H9 (cell line): ENCODE results near the gene IGFLR1. TPM values are rescaled to one million over a fixed set of nuclear protein-coding genes. Genes with fewer than 3 reads are reported as not detected.

Source experiments
- DNase-seq: peaks from one replicate; pipeline ENCODE4 v3.0.0-alpha.2; 2017
- H2AFZ ChIP-seq: one replicate; pipeline ENCODE4 v1.6.1; 2013; ENCODE audit warnings: mild to moderate bottlenecking, low read length, control low read depth, moderate library complexity
- H2AK5ac ChIP-seq: 2 replicates; pipeline ENCODE4 v1.6.1; 2013; ENCODE audit warnings: low read length, control low read depth, mixed read lengths; ENCODE audit not compliant: insufficient read length
- H2BK120ac ChIP-seq: one replicate; pipeline ENCODE4 v1.6.1; 2013; ENCODE audit warnings: low read depth, mild to moderate bottlenecking, low read length, control low read depth, inconsistent platforms; ENCODE audit not compliant: poor library complexity, severe bottlenecking
- H2BK12ac ChIP-seq: 2 replicates; pipeline ENCODE4 v1.6.1; 2013; ENCODE audit warnings: low read length, control low read depth, mixed read lengths, low read depth; ENCODE audit not compliant: insufficient read length
- H2BK15ac ChIP-seq: 2 replicates; pipeline ENCODE4 v1.6.1; 2013; ENCODE audit warnings: low read depth, low read length, control low read depth
- H2BK20ac ChIP-seq: one replicate; pipeline ENCODE4 v1.6.1; 2013; ENCODE audit warnings: low read depth, mild to moderate bottlenecking, low read length, control low read depth, inconsistent platforms; ENCODE audit not compliant: poor library complexity, severe bottlenecking
- H2BK5ac ChIP-seq: 2 replicates; pipeline ENCODE4 v1.6.1; 2013; ENCODE audit warnings: low read length, control low read depth, mixed read lengths; ENCODE audit not compliant: insufficient read length
- H3K14ac ChIP-seq: 2 replicates; pipeline ENCODE4 v1.6.1; 2013; ENCODE audit warnings: low read length, control low read depth; ENCODE audit not compliant: insufficient read depth
- H3K18ac ChIP-seq: 2 replicates; pipeline ENCODE4 v1.6.1; 2013; ENCODE audit warnings: low read depth, mild to moderate bottlenecking, mixed read lengths, low read length, control low read depth; ENCODE audit not compliant: insufficient read length
- H3K23ac ChIP-seq: 2 replicates; pipeline ENCODE4 v1.6.1; 2013; ENCODE audit warnings: low read length, control low read depth, mixed read lengths, low read depth; ENCODE audit not compliant: insufficient read length
- H3K23me2 ChIP-seq: 2 replicates; pipeline ENCODE4 v1.6.1; 2013; ENCODE audit warnings: low read depth, mild to moderate bottlenecking, mixed read lengths, low read length, control low read depth; ENCODE audit not compliant: insufficient read length, poor library complexity, severe bottlenecking
- H3K27ac ChIP-seq: 2 replicates; pipeline ENCODE4 v1.5.1; 2013; ENCODE audit warnings: low read length, control low read depth, mixed read lengths, low read depth; ENCODE audit not compliant: insufficient read length
- H3K27me3 ChIP-seq: 2 replicates; pipeline ENCODE4 v1.6.1; 2013; ENCODE audit warnings: low read length, control low read depth, inconsistent platforms; ENCODE audit not compliant: insufficient read depth
- H3K4ac ChIP-seq: 2 replicates; pipeline ENCODE4 v1.6.1; 2013; ENCODE audit warnings: low read depth, mild to moderate bottlenecking, control low read depth, inconsistent platforms, low read length, moderate library complexity
- H3K4me1 ChIP-seq: 2 replicates; pipeline ENCODE4 v1.6.1; 2013; ENCODE audit warnings: low read length, control low read depth, inconsistent platforms; ENCODE audit not compliant: insufficient read depth
- H3K4me2 ChIP-seq: 2 replicates; pipeline ENCODE4 v1.6.1; 2013; ENCODE audit warnings: low read length, control low read depth, mixed read lengths; ENCODE audit not compliant: insufficient read length, insufficient read depth
- H3K56ac ChIP-seq: 2 replicates; pipeline ENCODE4 v1.6.1; 2013; ENCODE audit warnings: low read depth, mild to moderate bottlenecking, mixed read lengths, low read length, control low read depth; ENCODE audit not compliant: insufficient read length
- H3K79me1 ChIP-seq: 2 replicates; pipeline ENCODE4 v1.6.1; 2013; ENCODE audit warnings: low read depth, mild to moderate bottlenecking, moderate library complexity, low read length, control low read depth, inconsistent platforms; ENCODE audit not compliant: insufficient read depth, poor library complexity, severe bottlenecking
- H3K79me2 ChIP-seq: 2 replicates; pipeline ENCODE4 v1.6.1; 2013; ENCODE audit warnings: low read length, control low read depth, inconsistent platforms; ENCODE audit not compliant: insufficient read depth
- H3K9ac ChIP-seq: 2 replicates; pipeline ENCODE4 v1.6.1; 2013; ENCODE audit warnings: low read length, control low read depth, mixed read lengths; ENCODE audit not compliant: insufficient read length; ENCODE audit errors: extremely low read depth
- H3K9me3 ChIP-seq: one replicate; pipeline ENCODE4 v1.6.1; 2013; ENCODE audit warnings: low read depth, low read length, inconsistent platforms; ENCODE audit not compliant: control insufficient read depth
- H3T11ph ChIP-seq: one replicate; pipeline ENCODE4 v1.6.1; 2013; ENCODE audit warnings: mild to moderate bottlenecking, low read length, control low read depth, inconsistent platforms
- H4K20me1 ChIP-seq: one replicate; pipeline ENCODE4 v1.6.1; 2013; ENCODE audit not compliant: control insufficient read depth, insufficient read length, insufficient read depth
- H4K5ac ChIP-seq: 2 replicates; pipeline ENCODE4 v1.6.1; 2013; ENCODE audit warnings: low read depth, mild to moderate bottlenecking, mixed read lengths, low read length, control low read depth; ENCODE audit not compliant: insufficient read length
- H4K8ac ChIP-seq: replicated peaks from 2 replicates; pipeline ENCODE4 v1.6.1; 2013; ENCODE audit warnings: low read length, control low read depth, mixed read lengths, low read depth; ENCODE audit not compliant: insufficient read length
- H4K91ac ChIP-seq: 2 replicates; pipeline ENCODE4 v1.6.1; 2013; ENCODE audit warnings: low read depth, mild to moderate bottlenecking, moderate library complexity, mixed read lengths, low read length, control low read depth; ENCODE audit not compliant: insufficient read length
- H3K27ac Mint-ChIP-seq, 3 experiments: 2 replicates in 2 of 3; 3 replicates in 1 of 3; pipeline ENCODE4 v1.8.0; 2020 to 2021; ENCODE audit warnings: mixed read lengths in 3 of 3, mild to moderate bottlenecking in 1 of 3, moderate library complexity in 1 of 3
- H3K27me3 Mint-ChIP-seq: 2 replicates; pipeline ENCODE4 v1.8.0; 2021; ENCODE audit warnings: low read depth, mild to moderate bottlenecking, moderate library complexity, mixed read lengths
- H3K36me3 Mint-ChIP-seq, 3 experiments: 2 replicates in 2 of 3; 3 replicates in 1 of 3; pipeline ENCODE4 v1.8.0; 2020 to 2021; ENCODE audit warnings: low read depth in 3 of 3, mixed read lengths in 3 of 3; ENCODE audit not compliant: insufficient read depth in 1 of 3
- H3K4me1 Mint-ChIP-seq, 2 experiments: 2 replicates each; pipeline ENCODE4 v1.8.0; 2020; ENCODE audit warnings: mixed read lengths in 2 of 2
- H3K4me3 Mint-ChIP-seq, 2 experiments: 2 replicates in 1 of 2; 3 replicates in 1 of 2; pipeline ENCODE4 v1.8.0; 2020 to 2021; ENCODE audit warnings: mild to moderate bottlenecking in 2 of 2, mixed read lengths in 2 of 2, moderate library complexity in 1 of 2
- H3K9me3 Mint-ChIP-seq, 2 experiments: 2 replicates in 1 of 2; 3 replicates in 1 of 2; pipeline ENCODE4 v1.8.0; 2020; ENCODE audit warnings: mild to moderate bottlenecking in 2 of 2, mixed read lengths in 2 of 2, moderate library complexity in 1 of 2
- CTCF ChIP-seq: fragments of 200-600 bp; sonication (generic); conservative IDR thresholded peaks from 3 replicates; pipeline ENCODE4 v1.8.0; 2021; ENCODE audit warnings: antibody characterized with exemption, mild to moderate bottlenecking
- WGBS: extraction: QIAGEN DNeasy Blood & Tissue Kit; methylation state at CpG from one replicate; pipeline ENCODE4 v1.1.7; 2013; ENCODE audit warnings: missing lambda C conversion rate, low lambda C conversion rate, mixed read lengths; ENCODE audit not compliant: insufficient read length; ENCODE audit errors: extremely low coverage; 5-methylcytosine and 5-hydroxymethylcytosine counted together
- total RNA-seq: library from RNA; stranded (reverse); gene quantifications from 2 replicates; pipeline ENCODE4 v1.2.1, GENCODE V29; 2021

The IGFLR1 gene
- total RNA-seq, 1 experiment from 2014 or later: 2.9 TPM

DNA sequence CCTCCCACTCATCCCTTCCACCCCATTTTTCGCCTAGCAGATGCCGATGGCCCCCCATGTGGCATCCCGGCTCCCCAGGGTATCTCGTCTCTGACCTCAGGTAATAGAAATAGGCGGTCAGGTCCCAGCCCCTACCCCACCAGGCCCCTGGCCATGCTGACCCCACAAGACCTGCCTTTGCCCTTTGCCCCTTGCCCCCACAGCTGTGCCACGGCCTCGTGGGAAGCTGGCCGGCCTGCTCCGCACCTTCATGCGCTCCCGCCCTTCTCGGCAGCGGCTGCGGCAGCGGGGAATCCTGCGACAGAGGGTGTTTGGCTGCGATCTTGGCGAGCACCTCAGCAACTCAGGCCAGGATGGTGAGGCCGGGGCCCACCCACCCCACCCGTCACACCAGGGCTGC, 38.5 kb upstream of the IGFLR1 start:
- no peak overlapping the region for H4K8ac ChIP-seq
- no peak overlapping the region for H2AFZ ChIP-seq
- DNase-seq: no peak
- no peak overlapping the region for H4K91ac ChIP-seq
- WGBS: no CpG with 5 or more reads among the region's 20 CpGs
- no peak overlapping the region for H3K9ac ChIP-seq
- no peak overlapping the region for H2BK15ac ChIP-seq
- no peak overlapping the region for H3K56ac ChIP-seq
- no peak overlapping the region for H3K14ac ChIP-seq
- no peaks in the 10 kb centered on the region for H4K20me1 ChIP-seq
- H3K36me3 Mint-ChIP-seq: peaks cover 0 to 8% (median 2%) of the 10 kb centered on the region in 3 experiments; a peak in 1 of 7 replicates
- no peak overlapping the region for H3K23ac ChIP-seq
- H3K79me1 ChIP-seq: no peaks in the 10 kb centered on the region
- H3K4me3 Mint-ChIP-seq: no peak overlapping the region
- H3K9me3 Mint-ChIP-seq: no peaks in the 10 kb centered on the region; a peak in 1 of 5 replicates
- H3K4me2 ChIP-seq: no peak overlapping the region
- H3K4me1 Mint-ChIP-seq: peaks cover 42 to 51% of the 10 kb centered on the region in 2 experiments
- H3K27ac Mint-ChIP-seq: no peak overlapping the region
- H3K18ac ChIP-seq: no peak overlapping the region
- no peak overlapping the region for H3K27ac ChIP-seq
- no peak overlapping the region for H4K5ac ChIP-seq
- H3K23me2 ChIP-seq: peaks cover 12% of the 10 kb centered on the region
- no peak for TF ChIP-seq CTCF
- H3K4ac ChIP-seq: no peak overlapping the region
- no peak overlapping the region for H2BK20ac ChIP-seq
- no peak overlapping the region for H2BK12ac ChIP-seq
- H3K9me3 ChIP-seq: no peaks in the 10 kb centered on the region
- H2BK5ac ChIP-seq: no peak overlapping the region
- H3K79me2 ChIP-seq: no peaks in the 10 kb centered on the region
- H3K4me1 ChIP-seq: peaks cover 5% of the 10 kb centered on the region; the same call in 1 of the 2 replicates
- H2AK5ac ChIP-seq: no peak overlapping the region
- H2BK120ac ChIP-seq: no peak overlapping the region
- peaks cover 21% of the 10 kb centered on the region for H3K27me3 Mint-ChIP-seq
- H3T11ph ChIP-seq: no peak overlapping the region
- no peaks in the 10 kb centered on the region for H3K27me3 ChIP-seq
